ENCODE data around the gene RDX. TPM values are rescaled to one million over a fixed set of nuclear protein-coding genes. Genes with fewer than 3 reads are reported as not detected.

Gene RDX
- total and polyA plus RNA-seq, 10 of the 15 experiments (the other 5 are each of a cell fraction or from before 2014, with no cell fraction given), result 24.6 to 62.2 (median 47.8) TPM

DNA sequence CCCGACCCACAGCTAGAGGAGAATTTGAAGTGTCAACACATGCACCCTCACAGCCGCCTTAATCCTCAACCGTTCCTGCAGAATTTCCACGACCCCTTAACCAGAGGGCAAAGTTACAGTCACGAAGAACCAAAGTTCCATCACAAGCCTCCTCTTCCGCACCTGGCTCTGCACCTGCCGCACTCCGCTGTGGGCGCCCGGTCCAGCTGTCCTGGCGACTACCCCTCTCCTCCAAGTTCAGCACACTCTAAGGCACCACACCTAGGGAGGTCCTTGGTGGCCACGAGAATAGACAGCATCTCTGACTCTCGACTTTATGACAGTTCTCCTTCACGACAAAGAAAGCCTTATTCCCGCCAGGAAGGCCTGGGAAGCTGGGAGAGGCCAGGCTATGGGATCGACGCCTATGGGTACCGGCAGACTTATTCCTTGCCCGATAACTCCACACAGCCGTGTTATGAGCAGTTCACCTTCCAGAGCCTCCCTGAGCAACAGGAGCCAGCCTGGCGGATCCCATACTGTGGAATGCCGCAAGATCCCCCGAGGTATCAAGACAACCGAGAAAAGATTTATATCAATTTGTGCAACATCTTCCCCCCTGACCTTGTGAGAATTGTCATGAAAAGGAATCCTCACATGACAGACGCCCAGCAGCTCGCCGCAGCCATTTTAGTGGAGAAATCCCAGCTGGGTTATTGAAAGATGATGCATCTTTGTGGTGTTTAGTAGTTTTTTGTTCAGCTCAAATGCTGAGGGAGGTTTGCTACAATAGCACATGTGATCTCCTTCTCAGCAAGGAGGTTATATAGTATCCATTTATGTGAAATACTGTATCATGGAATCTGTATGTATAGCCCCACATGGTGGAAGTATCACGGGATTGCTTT is 131.1 kb downstream of the RDX start:
- H3K4me2 ChIP-seq (ENCODE audit: control insufficient read depth, insufficient read depth), result no peak overlapping the region
- no peak for DNase-seq (ENCODE audit: low read depth, low spot score)
- H2AFZ ChIP-seq (ENCODE audit: control insufficient read depth, low read depth, low read length), result no peak overlapping the region
- POLR2A ChIA-PET, result interaction anchor here (0.8 kb wide), 1 partner anchor 136 kb away, joined by 3 read pairs; no protein-coding TSS in a partner anchor
- no peak overlapping the region for H3K27ac ChIP-seq (ENCODE audit: control insufficient read depth, insufficient read depth)
- ATAC-seq, result no peak
- H3K79me2 ChIP-seq (ENCODE audit: control insufficient read depth, insufficient read depth, low read length), result no peaks in the 10 kb centered on the region
- 86% methylated on average over 28 of the region's 28 CpGs for WGBS (ENCODE audit: insufficient coverage, insufficient replicate concordance, low lambda C conversion rate, missing lambda C conversion rate)
- FAIRE-seq, result no peak
- in situ Hi-C loops (cut with MboI), result no loop called here
- H4K20me1 ChIP-seq (ENCODE audit: control insufficient read depth, insufficient read depth), result peaks cover 2% of the 10 kb centered on the region; the same call in 1 of the 2 replicates
- no peaks in the 10 kb centered on the region for H3K9me3 ChIP-seq (replicated peaks; ENCODE audit: control insufficient read depth, insufficient read depth, low read length)
- intact Hi-C loops (cut with micrococcal nuclease; ENCODE audit: unreplicated experiment), result no loop called here
- no peaks in the 10 kb centered on the region for H3K27me3 ChIP-seq (replicated peaks in 1 of 2; ENCODE audit: control insufficient read depth in 2 of 2, insufficient read depth in 2 of 2, low read length in 1 of 2)
- RAD21 ChIA-PET (ENCODE audit: unreplicated experiment), result interaction anchor here (0.8 to 1.0 kb wide), 2 partner anchors 226 to 270 kb away, joined by 3 to 4 read pairs; no protein-coding TSS in a partner anchor
- H3K9ac ChIP-seq (ENCODE audit: control insufficient read depth, insufficient read depth, low read length), result no peak overlapping the region
- no TSS peak for BruUV-seq (replicated peaks)
- CTCF ChIA-PET, result interaction anchor here (0.7 to 1.8 kb wide), 9 partner anchors 14 to 226 kb away, joined by 3 to 5 read pairs (median 3); no protein-coding TSS in a partner anchor
- peaks cover 3 to 9% of the 10 kb centered on the region in 2 experiments; a peak in 3 of 4 replicates for H3K36me3 ChIP-seq (ENCODE audit: control insufficient read depth in 2 of 2, insufficient read depth in 2 of 2, low read length in 1 of 2)
- SMC1A ChIA-PET (ENCODE audit: uncharacterized antibody, unreplicated experiment), result interaction anchor here (0.6 to 1.4 kb wide), 5 partner anchors 38 to 312 kb away, joined by 3 to 4 read pairs (median 3); no protein-coding TSS in a partner anchor
- H3K4me3 ChIP-seq, result no peak overlapping the region
- H3K4me1 ChIP-seq (ENCODE audit: control insufficient read depth, insufficient read depth, low read length), result no peaks in the 10 kb centered on the region
- TF ChIP-seq CBFB (IDR thresholded peaks at IDR 0.05; ENCODE audit: low read depth) (no peak), PAX5 (IDR thresholded peaks at IDR 0.05; ENCODE audit: borderline replicate concordance, low read depth, low read length) (no peak), KLF5 (IDR thresholded peaks at IDR 0.05; ENCODE audit: partially characterized antibody) (no peak), MLLT1 (IDR thresholded peaks at IDR 0.05) (no peak), E4F1 (IDR thresholded peaks at IDR 0.05; ENCODE audit: borderline replicate concordance, partially characterized antibody) (no peak), MYB (IDR thresholded peaks at IDR 0.05; ENCODE audit: borderline replicate concordance, low read depth, low read length) (no peak), KAT2A (conservative IDR thresholded peaks at IDR 0.05; ENCODE audit: control insufficient read depth, low read depth, low read length) (no peak), CEBPZ (IDR thresholded peaks at IDR 0.05; ENCODE audit: low read depth, low read length) (no peak), NR2C1 (IDR thresholded peaks at IDR 0.05) (no peak), MYC (IDR thresholded peaks at IDR 0.05; ENCODE audit: insufficient read depth, insufficient read length, insufficient replicate concordance, low read length, severe bottlenecking) (no peak), IRF4 (IDR thresholded peaks at IDR 0.05; ENCODE audit: low read depth, low read length) (no peak), NR2C2 (IDR thresholded peaks at IDR 0.05; ENCODE audit: borderline replicate concordance, control insufficient read depth, insufficient read length, low read depth) (no peak), STAT1 (conservative IDR thresholded peaks at IDR 0.05) (no peak)
- TF ChIP-seq, protein P1, sequence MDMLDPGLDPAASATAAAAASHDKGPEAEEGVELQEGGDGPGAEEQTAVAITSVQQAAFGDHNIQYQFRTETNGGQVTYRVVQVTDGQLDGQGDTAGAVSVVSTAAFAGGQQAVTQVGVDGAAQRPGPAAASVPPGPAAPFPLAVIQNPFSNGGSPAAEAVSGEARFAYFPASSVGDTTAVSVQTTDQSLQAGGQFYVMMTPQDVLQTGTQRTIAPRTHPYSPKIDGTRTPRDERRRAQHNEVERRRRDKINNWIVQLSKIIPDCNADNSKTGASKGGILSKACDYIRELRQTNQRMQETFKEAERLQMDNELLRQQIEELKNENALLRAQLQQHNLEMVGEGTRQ (IDR thresholded peaks at IDR 0.05; ENCODE audit: borderline replicate concordance, low read depth, low read length), result no peak
